AG04450 (cell line): ENCODE data around the gene RBM39. TPM values are rescaled to one million over a fixed set of nuclear protein-coding genes. Genes with fewer than 3 reads are reported as not detected.

Experiments
- CTCF ChIA-PET: fragments of 300-600, 350-600 bp; formaldehyde crosslinking; extraction: SDS; loops from one replicate; lab custom pipeline; 2022; ENCODE audit warnings: antibody characterized with exemption, inconsistent platforms; lab: Charles Lee
- POLR2A ChIA-PET: fragments of 350-600 bp; formaldehyde crosslinking; extraction: SDS; loops from one replicate; lab custom pipeline; 2021; ENCODE audit warnings: antibody characterized with exemption, inconsistent platforms; lab: Yijun Ruan, JAX
- DNase-seq: peaks from one replicate; pipeline ENCODE4 v3.0.0-alpha.2; 2011; ENCODE audit warnings: low read depth, low spot score
- H3K27ac ChIP-seq: one replicate; pipeline ENCODE4 v1.5.1; 2012; ENCODE audit warnings: low read depth, low read length, control low read depth
- H3K27me3 ChIP-seq: one replicate; pipeline ENCODE4 v1.6.0; 2012; ENCODE audit warnings: low read length; ENCODE audit not compliant: control insufficient read depth, insufficient read depth
- H3K4me3 ChIP-seq: 2 replicates; pipeline ENCODE4 v1.5.1; 2011; ENCODE audit warnings: mild to moderate bottlenecking, low read depth, low read length, control low read depth
- H3K9me3 ChIP-seq: 2 replicates; pipeline ENCODE4 v1.5.1; 2012; ENCODE audit warnings: low read length; ENCODE audit not compliant: control insufficient read depth, insufficient read depth
- polyA plus RNA-seq: library from polyadenylated mRNA; depleted of rRNA; stranded (reverse); fragments of >200 nt; gene quantifications from 2 replicates; pipeline ENCODE4 v1.2.3, GENCODE V29; 2011
- TF ChIP-seq, protein P1 (sequence below): IDR thresholded peaks from 2 replicates; pipeline ENCODE4 v1.5.1; 2011; ENCODE audit warnings: low read depth, low read length, control low read depth, inconsistent platforms

Gene RBM39
- polyA plus RNA-seq, 1 experiment, result 144 TPM

DNA sequence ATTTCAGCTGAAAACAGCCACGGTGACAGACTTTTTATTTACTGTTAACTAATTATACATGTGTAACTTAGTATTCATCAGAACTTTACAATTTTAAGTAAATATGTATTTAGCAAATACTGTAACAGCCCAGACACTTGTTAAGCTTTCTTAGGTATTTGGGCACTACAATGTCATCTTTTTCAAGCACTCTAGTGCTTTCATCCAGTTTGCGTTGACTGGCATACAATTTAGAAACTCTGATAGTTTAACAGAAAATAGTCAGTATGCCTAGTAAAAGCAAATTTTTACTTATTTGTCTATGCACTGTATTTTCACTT is 10.6 kb downstream of the RBM39 start:
- H3K27me3 ChIP-seq, result no peaks in the 10 kb centered on the region
- POLR2A ChIA-PET, result interaction anchor here (1.1 to 3.4 kb wide), 2 partner anchors 11 to 70 kb away, joined by 3 to 22 read pairs; partner anchors contain the start of gene RBM39
- H3K27ac ChIP-seq, result no peak overlapping the region
- H3K9me3 ChIP-seq, result no peaks in the 10 kb centered on the region
- CTCF ChIA-PET, result interaction anchor here (1.1 kb wide), 1 partner anchor 153 kb away, joined by 4 read pairs; no protein-coding TSS in a partner anchor
- no peak for DNase-seq
- H3K4me3 ChIP-seq, result no peak overlapping the region
- TF ChIP-seq, protein P1, sequence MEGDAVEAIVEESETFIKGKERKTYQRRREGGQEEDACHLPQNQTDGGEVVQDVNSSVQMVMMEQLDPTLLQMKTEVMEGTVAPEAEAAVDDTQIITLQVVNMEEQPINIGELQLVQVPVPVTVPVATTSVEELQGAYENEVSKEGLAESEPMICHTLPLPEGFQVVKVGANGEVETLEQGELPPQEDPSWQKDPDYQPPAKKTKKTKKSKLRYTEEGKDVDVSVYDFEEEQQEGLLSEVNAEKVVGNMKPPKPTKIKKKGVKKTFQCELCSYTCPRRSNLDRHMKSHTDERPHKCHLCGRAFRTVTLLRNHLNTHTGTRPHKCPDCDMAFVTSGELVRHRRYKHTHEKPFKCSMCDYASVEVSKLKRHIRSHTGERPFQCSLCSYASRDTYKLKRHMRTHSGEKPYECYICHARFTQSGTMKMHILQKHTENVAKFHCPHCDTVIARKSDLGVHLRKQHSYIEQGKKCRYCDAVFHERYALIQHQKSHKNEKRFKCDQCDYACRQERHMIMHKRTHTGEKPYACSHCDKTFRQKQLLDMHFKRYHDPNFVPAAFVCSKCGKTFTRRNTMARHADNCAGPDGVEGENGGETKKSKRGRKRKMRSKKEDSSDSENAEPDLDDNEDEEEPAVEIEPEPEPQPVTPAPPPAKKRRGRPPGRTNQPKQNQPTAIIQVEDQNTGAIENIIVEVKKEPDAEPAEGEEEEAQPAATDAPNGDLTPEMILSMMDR, result no peak

DNA sequence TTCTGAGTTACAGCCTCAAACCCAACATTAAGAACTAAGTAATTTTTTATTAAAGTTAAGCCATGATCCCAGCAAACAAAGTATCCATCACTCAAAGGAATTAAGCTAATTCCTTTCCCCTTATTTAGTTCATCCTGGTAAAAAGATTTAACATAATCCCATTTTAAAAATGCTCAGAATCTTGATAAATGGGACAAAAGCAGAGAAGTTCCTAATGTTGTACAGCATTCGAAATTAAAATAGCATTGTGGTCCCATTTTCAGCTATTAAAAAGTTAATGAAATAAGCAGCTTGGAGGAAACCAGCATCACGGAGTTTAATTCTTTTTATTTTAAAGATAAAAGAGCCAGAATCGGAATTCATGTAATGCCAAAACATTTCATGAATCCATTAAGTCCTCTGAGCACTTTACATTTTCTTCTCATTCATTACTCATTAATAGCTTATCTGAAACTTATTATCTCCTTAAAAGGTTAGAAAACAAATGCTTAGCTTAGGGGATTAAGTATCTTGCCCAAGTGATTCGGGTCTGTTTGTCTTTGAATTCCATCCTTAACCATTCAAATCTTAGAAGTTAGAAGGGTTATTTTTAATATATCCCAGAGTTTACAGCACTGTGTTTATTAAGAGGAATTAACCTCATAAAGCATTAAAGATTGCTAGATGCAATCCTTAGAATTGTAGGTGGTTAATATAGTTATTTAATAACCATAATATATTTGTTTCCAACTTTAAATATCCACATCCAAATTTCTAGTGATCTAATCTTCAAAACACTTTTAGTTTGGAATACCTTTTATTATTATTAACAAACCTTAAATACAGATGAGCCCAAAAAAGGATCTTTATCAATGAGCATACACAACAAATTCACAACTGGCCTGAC is 11.2 kb downstream of the RBM39 start:
- POLR2A ChIA-PET, result interaction anchor here (1.1 to 3.4 kb wide), 2 partner anchors 11 to 71 kb away, joined by 3 to 22 read pairs; partner anchors contain the start of gene RBM39
- CTCF ChIA-PET, result interaction anchor here (1.1 kb wide), 1 partner anchor 154 kb away, joined by 4 read pairs; no protein-coding TSS in a partner anchor
- no peak for DNase-seq
- Histone ChIP-seq H3K27ac (no peak overlapping the region), H3K4me3 (no peak overlapping the region), H3K9me3 (no peaks in the 10 kb centered on the region), H3K27me3 (no peaks in the 10 kb centered on the region)
- TF ChIP-seq, protein P1, result no peak

DNA sequence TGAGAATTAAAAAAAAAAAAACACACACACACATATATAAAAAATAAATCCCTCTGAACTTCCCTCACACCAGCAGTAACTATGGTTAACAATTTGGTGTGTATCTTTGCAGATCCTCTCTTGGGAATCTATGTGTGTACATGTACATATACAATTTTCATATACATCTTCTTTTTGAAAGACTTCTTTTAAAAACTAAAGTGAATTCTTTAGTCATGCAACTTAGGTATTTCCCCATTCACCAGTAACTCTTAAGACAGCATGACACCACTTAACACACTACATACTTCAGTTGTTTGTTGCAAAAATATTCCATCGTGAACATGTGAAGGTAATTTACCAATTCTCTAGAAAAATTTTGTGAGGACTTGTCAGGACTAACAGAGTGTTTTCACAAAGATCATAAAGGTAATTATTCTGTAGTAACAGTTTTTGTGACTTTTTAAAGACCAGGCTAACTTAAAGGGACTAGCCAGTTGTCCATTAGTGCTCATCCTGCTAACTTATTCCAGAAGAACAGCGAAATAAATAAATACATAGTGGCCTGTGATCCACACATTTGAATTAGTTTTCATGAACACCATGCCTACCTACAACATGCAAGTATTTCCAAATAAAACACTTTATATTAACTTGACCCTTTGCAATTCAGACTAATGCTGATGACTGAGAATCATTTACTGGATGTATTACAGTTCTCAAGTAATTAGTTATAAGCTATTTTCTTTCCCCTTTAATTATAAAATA is 12.1 kb downstream of the RBM39 start:
- TF ChIP-seq, protein P1, result no peak

DNA sequence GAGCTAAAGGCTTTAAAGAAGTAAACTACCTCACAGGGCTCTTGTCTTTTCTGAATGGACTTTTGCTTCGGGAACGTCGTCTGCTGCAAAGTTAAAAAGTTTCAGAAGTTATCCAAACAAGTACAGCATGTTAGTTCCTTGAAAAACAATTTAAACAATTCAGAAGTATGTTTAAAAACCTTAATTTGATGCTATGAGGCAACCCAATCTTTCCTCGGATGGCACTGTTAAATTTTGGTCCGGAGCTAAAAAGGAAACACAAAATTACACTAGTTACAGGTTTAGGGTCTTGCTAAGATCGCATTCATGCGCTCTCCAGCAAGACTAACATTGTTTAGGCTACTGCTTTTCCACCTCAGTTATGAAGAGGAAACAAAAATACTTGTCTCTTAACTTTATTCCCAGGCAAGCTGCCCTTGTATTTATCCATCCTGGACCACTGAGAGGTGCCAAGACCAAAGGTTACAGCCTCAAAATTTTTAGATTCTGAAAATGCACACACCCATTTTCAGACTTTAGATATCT is 12.7 kb downstream of the RBM39 start:
- Histone ChIP-seq H3K27me3 (no peaks in the 10 kb centered on the region), H3K4me3 (no peak overlapping the region), H3K27ac (no peak overlapping the region), H3K9me3 (no peaks in the 10 kb centered on the region)
- TF ChIP-seq, protein P1, result no peak
- no peak for DNase-seq
- ChIA-PET POLR2A (interaction anchor here (2.6 to 3.4 kb wide), 2 partner anchors 10 to 13 kb away, joined by 6 to 22 read pairs; partner anchors contain the start of gene RBM39), CTCF (interaction anchor here (0.6 to 1.2 kb wide), 3 partner anchors 13 to 134 kb away, joined by 3 read pairs; partner anchors contain the start of gene RBM39)

More for the DNA sequence above, 12.1 kb downstream of the RBM39 start:
- Histone ChIP-seq H3K9me3 (no peaks in the 10 kb centered on the region), H3K4me3 (no peak overlapping the region), H3K27ac (no peak overlapping the region), H3K27me3 (no peaks in the 10 kb centered on the region)
- no peak for DNase-seq
- POLR2A ChIA-PET, result interaction anchor here (1.1 to 3.4 kb wide), 3 partner anchors 11 to 72 kb away, joined by 3 to 22 read pairs (median 6); partner anchors contain the start of gene RBM39
- CTCF ChIA-PET, result interaction anchor here (0.6 to 1.1 kb wide), 2 partner anchors 12 to 154 kb away, joined by 3 to 4 read pairs; partner anchors contain the start of gene RBM39
